Stimulated activated CD8-positive, alpha-beta memory T cell treated with anti-CD3 and anti-CD28 coated beads, Interleukin-2, amount 100 ng/mL, for 1 hour (primary cell): ENCODE data around the gene MOB3B.

ENCODE experiments used
- DNase-seq, 2 donors: peaks; one replicate each; pipeline ENCODE4 v3.0.0-alpha.2; 2020; ENCODE audit warnings: low read depth in 2 of 2

Gene MOB3B

DNA sequence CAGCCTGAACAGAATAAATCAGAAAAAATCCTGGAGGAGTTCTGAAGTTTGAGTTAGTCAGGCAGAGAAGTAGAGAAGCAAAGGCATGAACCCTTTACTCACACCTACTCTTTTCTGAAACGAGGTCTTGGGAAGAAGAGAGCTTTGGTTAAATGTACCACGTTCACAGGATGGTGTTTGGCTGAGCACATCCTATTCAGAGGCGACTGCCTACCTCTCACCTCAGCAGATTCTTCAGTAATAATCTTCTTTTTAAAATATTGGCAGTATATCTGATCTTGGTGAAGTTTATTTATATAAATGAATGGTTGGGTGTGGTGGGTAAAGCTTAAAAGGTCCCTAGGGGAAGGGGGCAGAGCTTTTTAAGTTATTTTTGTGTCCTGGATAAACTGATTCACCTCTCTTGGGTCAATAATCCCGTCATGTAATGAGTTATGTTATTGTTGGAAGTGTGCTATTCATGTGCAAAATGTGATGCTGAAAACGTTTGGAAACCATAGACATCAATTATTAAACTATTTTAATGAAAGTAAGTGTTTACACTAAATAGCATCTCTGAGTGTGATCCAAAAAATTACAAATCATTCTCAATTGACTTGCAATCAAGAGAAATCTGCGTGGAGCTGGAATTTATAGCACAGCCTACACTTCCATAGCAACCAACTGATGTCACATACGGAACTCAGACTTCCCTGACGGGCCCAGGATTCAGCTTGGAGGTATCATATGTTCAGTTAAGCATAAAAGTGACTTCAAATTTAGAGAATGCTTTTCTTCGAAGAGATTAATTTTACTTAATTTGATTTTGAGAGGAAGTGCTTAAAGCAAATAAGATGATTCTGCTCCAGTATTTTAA, 138.3 kb downstream of the MOB3B start:
- DNase-seq, result no peak

DNA sequence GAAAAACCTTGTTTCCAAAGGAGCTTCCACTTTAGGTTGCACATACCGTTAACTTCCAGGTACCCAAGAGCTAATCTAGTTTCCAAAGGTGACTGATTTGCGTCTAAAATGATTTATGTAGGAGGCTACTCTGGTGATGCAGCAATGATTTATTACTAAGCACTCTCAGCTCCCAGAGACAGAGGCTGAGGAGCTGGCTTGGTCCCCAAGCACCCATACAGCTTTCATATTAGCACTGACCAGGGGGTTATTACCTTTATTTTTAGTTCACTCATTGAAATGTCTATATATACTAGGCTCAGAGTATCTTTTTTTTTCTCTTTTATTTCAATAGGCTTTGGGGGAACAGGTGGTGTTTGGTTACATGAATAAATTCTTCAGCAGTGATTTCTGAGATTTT, 141.5 kb downstream of the MOB3B start:
- DNase-seq, result no peak

DNA sequence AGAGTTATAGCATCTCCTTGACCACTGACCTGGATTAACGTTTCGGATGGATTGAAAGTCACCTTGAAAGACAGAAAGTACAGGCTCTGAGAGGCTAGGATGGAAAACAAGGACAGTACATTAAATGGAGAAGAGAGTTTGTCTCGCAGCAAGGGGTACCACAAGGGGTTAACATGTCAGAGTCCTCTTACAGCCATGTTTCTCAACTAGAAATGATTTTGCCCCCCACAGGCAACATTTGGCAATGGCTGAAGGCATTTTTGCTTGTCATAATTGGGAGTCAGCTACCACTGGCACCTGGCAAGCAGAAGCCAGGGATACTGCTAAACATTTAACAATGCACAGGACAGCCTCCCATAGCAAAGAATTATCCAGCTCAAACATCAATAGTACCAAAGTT, 141.9 kb downstream of the MOB3B start:
- DNase-seq, result no peak

DNA sequence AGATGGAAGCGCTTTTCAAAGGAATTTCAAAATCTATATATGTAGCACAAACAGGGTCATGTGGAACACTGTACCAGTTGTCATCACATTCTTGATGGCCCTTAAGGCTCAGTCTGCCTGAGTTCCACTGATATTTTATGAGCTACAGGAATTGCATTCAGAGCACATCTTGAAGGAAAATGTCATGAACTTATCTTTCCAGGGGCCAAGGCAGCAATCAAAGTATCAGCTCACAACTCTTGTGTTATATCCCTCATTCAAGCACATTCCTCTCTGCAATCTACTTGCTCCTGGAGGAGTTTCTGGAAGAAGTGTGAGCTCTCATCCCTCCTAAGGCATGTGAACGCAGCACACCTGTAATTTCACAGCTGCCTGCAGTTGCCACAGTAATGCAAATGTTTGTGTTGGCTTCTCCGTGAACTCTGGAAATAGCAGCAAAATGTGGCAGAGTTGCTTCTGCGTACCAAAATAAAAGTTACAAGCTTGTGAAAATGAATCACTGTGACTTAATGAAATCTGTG, 143.0 kb downstream of the MOB3B start:
- DNase-seq, result no peak

DNA sequence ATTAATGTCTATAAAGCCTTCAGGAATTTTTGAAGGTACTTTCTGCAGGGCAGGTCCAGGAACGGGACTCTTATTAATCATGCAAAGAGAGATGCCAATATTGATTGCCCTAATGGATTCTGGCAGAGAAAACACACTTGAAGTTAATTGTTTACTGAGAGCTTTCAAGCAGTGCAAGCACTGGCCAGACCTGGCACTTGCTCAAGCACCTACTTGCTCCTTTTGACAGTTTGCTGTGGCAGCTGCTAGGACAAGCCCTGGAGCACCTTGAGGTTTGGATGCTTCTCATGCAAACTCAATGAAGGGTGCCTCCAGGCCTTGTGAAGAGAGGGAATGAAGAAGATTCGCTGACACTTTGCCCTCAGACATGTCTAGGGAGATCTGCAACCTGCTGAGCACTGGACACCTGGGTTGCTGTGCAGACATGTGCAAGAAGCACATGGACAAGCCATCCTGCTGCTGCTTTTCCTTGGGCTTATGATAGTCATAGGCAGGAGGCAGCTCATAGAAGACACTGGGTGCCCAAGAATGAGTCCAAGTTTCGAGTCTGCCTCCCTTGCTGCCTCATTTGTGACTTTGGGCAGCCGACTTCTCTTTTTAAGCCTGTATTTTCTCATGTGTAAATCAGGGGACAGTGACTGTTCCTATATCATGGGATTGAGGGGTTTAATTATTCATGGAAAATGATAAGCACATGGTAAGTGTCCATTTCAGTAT, 143.8 kb downstream of the MOB3B start:
- no peak for DNase-seq

DNA sequence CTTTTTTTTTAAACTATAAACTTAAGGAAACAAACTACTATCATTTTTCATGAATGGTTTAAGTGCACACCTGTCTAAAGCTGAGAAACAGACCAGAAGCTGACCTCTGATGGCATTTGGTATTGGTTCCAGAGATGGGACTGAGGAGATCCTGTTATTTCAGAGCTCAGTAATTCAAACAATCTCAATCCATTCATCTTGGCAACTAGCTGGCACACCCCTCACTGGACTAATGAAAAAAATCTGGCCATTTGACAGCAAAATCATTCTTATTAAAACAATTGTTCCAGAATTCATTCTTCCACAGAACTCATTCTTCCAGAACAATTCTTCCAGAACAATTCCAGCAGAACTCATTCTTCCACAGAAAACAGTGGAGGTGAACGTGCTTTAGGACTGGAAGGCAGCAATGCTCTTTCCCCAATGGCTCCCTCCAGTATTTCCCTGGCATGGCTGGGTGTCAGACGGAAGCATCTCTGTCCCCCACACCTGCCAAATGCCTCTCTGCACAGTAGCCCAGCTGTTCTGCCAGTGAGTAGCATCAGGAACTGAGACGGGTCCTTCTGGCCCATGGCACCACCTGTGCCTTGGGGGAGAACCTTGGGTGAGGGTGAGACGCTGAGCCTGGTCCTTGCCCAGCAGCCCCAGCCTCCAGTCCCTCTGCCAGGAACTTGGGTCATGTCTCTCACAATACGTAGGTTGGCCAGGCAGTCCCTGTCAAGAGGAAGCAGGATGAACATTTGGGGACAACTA, 145.2 kb downstream of the MOB3B start:
- DNase-seq, result no peak

DNA sequence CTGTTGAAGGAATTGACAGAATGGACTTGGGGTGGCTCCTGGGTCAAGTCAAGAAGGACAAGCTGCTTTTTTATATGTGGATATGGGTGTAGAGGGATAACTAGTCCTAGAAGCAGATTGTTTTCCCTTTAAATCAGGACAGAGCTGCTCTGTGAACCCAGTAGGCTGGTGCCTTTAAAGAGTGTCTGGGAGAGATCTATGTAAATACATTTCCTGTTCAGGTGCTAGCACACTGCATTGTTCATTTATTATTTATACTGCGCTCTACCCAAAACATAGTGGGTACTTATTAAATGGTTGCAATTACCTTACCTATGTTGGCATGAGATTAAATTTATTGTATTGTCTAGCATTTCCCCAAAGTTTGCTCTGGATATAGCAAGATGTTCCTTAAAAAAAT, 146.1 kb downstream of the MOB3B start:
- no peak for DNase-seq

DNA sequence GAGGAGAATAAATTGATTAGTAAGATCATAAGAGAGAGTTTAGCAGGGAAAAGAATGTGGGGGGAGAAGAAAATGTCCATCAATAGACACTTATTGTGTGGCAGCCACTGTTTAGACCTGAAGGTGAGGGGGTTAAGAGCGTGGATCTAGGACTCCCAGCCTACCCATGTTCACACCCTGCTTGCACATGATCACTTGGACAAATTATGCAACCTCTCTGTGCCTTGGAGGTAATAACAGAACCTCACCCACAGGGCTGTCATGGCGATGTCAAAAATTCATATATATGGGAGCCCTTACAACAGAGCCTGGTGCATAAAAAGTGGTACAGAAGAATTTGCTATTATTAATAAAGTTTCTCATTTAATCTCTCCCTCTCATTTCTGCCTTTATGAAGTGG, 146.6 kb downstream of the MOB3B start:
- no peak for DNase-seq

DNA sequence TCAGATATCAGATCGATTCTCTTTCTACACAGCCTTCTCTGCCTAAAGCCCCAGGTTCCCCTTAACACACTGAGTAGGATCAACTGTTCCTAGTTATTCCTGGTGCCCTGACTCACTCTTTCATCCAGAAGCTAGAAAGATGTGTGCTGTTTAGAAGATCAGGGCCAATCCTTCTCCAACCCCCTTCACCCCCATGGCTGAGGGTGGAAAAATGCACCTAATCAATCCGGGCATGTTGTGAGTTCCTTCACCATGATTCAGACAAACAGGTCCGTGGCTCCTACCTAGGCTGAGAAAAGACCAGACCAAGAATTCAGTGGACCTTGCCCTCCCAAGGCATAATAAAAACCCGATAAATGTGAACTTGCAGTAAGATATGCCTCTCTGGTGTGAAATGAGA, 147.3 kb downstream of the MOB3B start:
- DNase-seq, result no peak

DNA sequence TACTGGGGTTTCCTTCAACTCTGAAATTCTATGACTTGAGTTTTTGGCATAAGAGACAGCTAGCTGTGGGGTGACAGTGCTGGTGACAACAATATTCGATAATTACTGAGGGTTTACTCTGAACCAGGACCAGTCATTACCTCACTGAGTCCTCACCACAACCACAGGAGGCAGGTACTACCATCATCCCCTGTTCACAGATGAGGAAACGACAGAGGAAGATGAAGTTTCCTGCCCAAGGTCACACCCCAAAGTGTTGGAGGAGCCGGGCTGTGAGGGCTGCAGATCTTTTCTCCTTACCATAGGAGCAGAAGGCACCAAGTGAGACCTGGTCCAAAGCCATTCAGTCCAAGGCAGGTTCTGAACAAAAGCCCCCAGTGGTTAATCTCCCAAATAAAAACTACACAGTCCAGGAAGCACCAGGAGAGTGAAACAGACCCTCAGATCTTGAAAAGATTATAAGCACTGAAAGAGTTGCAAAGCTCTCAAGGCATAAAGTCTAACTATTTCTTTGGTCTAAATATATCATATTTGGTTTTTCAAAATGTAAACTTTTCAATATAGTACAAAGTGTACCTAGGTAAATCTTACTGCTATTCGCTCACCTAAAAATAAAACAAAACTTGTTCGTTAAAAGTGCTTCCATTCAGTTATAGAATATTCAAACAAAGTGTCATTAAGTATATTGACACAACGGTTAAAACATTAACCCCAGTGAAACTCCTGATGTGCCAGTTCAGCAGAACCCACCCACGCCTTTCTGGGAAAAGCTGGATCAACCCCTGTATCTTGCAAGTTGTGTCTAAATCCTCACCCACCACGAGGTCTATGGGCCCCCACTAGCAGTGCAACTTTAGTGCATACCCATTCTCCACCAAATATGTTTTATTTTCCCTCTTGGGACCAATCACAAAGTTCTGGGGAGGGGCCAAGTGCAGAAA, 150.0 kb downstream of the MOB3B start:
- no peak for DNase-seq

DNA sequence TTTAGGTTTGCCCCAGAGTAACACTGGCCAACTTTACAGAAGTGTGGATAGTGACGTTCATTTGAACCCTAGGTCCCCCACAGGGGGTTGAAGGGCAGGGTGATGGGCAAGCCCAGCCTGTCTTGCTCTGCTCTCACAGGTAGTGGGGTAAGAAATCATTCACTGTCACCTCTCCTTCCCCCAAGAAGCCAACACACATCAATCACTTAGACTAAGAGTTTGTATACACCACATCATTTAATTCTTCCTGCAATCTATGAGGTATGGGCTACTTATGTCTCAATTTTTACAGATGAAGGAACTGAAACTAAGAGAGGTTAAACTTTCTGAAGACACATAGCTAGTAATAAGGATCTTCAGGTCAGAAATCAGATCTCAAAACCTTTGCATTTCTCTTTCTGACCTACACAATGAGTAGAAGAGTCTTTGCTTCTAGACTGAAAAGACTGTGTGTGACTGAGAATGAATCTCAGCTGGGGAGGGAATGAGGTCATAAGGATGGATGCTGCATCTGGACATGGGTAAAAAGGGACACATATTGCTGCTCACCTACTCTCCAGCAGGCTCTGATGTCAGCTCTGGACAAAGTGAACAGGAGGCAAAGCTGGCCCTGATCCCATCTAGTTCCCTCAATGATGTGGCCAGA, 151.7 kb downstream of the MOB3B start:
- DNase-seq, result no peak

DNA sequence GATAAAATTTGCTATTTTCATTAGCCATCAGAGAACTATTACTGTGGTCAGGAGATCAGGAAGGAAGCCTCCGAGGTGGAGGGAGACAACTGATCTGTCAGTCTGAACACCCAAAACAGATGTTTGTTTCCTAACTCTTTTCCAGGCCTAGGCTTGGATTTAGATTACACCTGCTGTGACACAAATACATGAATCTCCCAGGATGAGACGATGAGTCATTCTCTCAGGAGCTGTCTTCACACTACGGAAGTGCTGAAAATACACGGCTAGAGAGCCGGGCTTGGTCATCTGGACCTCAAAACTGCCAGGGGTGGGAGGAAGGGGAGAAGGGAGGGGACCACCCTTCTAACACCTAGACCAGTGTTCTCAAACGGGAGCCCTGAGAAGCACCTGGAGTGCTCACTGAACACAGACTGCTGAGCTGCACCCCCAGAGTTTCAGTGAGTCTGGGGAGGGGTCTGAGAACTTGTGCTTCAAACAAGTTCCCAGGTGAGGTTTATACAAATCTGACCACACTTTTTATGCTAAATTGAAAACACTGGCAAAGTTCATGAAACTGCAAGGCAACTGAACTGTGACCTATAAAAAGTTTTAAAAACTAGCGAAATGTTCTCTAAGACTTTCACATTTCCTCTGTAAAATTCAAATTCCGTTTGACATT, 152.3 kb downstream of the MOB3B start:
- no peak for DNase-seq

DNA sequence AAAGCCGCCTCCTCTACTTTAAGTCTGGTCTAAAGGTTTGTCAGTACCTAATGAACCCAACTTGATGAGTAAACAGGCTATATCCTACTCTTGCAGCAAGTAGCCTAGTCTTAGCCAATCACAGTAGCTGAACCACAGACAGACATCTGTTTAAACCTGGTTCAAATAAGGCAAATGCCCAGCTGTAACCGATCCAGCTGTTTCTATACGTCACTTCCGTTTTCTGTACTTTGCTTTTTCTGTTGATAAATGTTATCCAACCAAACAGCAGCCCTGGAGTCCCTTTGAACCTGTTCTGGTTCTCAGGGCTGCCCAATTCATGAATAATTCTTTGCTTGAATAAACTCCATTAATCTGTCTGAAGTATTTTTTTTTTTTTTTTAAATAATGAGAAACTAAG, 155.8 kb downstream of the MOB3B start:
- no peak for DNase-seq

DNA sequence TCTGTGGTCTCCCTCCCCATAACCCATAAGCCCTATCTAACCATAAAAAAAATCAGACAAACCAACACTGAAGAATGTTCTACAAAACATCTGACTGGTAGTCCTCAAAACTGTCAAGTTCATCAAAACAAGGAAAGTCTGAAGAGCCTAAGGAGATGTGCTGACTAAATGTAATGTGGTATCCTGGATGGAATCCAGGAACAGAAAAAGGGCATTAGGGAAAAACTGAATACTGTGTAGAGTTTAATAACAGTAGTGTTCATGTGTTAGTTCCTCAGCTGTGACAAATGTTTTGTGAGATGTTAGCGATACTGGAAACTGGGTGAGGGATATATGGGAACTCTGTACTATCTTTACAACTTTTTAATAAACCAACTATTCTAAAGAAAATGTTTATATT, 157.0 kb downstream of the MOB3B start:
- no peak for DNase-seq

DNA sequence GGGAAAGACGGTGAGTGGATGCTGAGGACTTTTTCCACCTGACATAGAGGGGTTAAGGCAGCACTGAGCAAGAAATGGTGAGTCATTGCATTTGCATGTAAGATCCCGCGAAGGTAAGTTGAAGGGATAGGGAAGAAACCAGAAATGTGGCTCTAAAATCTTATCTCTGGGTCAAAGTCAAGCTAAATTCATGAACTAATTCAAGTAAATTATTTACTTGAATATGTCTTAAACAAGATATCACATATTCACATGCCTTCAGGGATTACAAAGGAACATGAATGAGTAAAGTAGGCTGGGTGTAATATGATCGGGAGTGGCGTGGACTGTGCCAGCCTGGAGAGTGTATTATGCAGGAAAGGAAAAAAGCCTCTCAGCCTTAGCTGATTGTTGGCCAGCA, 158.2 kb downstream of the MOB3B start:
- no peak for DNase-seq

DNA sequence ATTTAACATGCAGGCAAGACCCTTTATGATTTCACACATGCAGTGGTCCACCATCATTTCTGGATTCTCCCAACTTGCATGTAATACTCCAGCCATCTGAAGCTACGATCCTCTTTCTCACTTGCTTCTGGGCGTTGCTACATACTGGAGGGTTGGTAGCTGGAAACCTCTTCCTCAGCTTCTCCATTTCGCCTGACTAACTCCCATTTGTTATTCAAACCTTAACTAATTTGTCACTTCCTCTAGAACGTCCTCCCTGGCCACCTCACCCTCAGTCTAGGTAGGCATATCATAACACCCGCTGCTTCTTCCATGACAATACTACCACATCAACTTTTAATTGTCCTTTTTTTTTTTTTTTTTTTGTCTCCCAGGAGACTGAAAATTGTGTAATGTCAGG, 160.0 kb downstream of the MOB3B start:
- no peak for DNase-seq

DNA sequence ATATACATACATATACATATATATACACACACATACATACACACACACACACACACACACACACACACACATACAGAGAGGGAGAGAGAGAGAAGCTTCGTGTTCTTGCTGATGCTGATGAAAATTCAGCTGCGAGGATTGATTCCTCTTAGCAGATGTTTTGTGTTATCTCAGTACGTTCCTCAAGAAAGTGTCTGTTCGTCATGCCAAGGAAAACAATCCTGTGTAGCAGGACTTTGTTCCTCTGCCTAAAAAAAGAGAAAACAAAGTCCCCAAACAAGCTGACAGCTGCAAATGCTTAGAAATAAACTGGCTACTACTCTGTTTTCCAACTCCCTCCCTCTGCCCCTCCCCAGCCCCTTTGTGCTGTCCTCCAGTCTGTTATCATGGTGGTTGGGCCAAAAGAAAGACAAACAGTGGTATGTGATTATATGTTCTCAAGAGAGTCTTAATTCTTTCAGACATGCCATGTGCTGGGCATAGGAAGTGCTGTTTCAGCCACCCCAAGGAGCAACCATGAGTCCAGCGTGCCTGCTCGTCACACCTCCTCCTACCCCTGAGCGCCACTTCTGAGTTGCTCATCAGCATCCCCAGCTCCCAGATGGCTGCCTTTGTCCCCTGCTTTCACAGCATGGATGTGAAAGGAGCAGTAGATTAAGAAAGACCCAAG, 161.2 kb downstream of the MOB3B start:
- DNase-seq, result no peak

DNA sequence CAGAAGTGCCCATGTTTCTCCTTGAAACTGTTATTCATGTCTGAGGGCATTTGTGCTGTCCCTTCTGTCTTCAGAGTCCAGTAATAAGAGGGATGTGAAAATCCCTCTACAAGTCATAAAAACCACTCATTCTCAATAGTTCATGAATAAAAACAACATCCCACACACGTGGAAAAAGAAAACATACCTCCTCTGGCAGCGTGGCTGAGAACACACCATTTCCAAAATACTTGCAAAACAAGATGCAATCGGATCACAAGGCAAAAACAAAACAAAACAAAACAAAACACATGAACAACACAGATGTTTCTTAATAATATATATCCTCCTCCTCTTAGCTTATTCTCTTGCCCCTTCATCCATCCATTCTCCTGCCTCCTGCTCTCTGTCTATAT, 161.7 kb downstream of the MOB3B start:
- no peak for DNase-seq

DNA sequence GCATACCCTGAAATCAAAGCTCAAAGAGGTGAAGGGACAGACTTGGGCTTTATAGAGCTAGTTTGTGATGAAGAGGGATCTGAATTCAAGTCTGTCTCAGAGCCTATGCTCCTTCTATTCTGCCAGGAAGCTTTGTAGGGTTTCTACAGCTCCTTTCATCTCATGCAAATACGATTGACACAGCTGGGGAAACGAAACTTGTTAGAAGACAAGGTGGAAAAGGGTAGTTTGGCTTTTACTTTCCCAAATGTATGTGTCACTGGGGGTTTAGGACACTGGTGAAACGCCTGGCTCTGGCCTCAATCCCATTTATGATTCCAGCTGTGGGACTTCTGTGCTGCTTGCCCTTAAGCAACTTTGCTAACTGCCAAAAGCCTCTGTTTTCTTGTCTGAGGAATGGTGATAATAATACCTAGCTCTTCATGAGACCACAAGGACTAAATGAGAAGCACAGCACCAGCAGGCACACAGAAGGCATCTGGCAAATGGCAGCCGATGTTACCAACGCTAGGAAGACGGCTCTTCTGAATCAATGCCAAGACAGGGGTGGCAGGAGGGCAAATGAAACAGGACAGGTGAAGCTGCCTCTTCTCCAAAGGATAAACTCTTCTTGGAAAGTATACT, 162.3 kb downstream of the MOB3B start:
- no peak for DNase-seq
